ENCODE data around the gene AIFM3. TPM values are rescaled to one million over a fixed set of nuclear protein-coding genes. Genes with fewer than 3 reads are reported as not detected.

The AIFM3 gene
- total RNA-seq, 4 donors from 2014 or later = 0.15 to 3.7 (median 2.0) TPM; not detected in 1

DNA sequence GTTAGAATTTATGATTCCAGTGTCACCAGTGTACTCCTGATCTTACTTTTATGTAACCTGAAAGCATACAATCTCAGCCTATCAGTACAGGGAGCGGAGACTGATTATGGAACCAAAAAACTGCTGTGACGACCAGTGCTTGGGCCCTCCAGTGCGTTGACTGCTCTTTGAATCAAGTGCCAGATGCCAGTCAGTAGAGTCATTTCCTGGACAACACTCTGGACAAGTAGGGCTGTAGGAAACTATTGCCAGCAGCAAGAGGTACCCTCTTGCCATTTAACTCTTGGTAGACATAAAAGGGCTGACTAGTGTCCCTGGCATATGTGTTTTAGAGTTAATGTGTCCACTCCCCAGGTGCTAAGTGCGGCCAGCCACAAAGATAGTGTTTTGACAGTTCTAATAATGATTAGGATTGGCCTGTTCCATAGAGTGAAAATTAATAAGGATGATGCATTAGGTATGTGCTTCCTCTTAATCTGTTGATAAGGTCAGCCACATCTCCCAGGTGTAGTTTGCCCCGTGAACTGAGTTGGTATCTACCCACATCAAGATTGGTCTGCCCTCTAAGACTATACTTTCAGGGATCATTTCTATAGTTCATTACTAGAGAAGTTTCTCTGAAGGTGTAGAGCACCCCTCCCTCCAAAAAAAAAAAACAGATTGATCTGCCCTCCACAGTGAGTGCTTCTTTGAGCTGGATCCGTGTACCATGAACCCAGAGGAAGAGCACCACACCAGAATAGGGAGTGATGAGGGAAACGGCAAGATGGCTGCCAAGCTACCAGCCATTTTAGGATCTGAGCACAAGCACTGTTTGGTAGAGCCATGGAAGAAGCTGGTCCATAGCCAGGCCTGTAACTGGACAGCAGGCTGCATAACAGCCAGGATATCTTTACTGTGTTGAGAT is 20.7 kb upstream of the AIFM3 start:
- WGBS, 2 donors = 83 to 88% methylated on average over 7 of the region's 7 CpGs
- no peak overlapping the region for H3K4me3 ChIP-seq (ENCODE audit: low read depth, poor library complexity, severe bottlenecking)
- TF ChIP-seq POLR2A (IDR thresholded peaks at IDR 0.05) = no peak
- TF ChIP-seq, protein P1, sequence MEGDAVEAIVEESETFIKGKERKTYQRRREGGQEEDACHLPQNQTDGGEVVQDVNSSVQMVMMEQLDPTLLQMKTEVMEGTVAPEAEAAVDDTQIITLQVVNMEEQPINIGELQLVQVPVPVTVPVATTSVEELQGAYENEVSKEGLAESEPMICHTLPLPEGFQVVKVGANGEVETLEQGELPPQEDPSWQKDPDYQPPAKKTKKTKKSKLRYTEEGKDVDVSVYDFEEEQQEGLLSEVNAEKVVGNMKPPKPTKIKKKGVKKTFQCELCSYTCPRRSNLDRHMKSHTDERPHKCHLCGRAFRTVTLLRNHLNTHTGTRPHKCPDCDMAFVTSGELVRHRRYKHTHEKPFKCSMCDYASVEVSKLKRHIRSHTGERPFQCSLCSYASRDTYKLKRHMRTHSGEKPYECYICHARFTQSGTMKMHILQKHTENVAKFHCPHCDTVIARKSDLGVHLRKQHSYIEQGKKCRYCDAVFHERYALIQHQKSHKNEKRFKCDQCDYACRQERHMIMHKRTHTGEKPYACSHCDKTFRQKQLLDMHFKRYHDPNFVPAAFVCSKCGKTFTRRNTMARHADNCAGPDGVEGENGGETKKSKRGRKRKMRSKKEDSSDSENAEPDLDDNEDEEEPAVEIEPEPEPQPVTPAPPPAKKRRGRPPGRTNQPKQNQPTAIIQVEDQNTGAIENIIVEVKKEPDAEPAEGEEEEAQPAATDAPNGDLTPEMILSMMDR (IDR thresholded peaks at IDR 0.05) = no peak
- DNase-seq (ENCODE audit: low spot score in 2 of 2) = no peak
- intact Hi-C loops (cut with DNase I; ENCODE audit: low total_unique reads) = no loop called here

DNA sequence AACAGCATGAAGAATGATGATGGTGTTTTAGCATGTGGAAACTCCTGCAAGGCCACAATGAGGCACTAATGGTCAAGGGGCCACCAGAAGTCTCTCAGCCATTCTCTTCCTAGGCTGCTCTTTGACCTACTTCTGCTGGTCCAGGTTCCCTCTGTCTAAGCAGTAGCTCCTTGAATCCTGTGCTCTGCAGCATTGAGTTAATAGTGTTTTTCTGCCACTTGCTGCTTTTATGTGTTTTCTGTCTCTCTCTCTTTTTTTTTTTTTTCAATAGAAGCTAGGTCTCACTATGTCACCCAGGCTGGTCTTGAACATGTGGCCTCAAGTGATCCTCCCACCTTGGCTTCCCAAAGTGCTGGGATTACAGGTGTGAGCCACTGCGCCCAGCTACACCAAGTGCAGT is 20.1 kb upstream of the AIFM3 start:
- no peak overlapping the region for H3K4me3 ChIP-seq (ENCODE audit: low read depth, poor library complexity, severe bottlenecking)
- WGBS, 2 donors = 100% methylated on average over 1 of the region's 1 CpG
- no peak for DNase-seq (ENCODE audit: low spot score in 2 of 2)
- TF ChIP-seq, protein P1 (IDR thresholded peaks at IDR 0.05) = no peak
- TF ChIP-seq POLR2A (IDR thresholded peaks at IDR 0.05) = no peak
- intact Hi-C loops (cut with DNase I; ENCODE audit: low total_unique reads) = no loop called here

DNA sequence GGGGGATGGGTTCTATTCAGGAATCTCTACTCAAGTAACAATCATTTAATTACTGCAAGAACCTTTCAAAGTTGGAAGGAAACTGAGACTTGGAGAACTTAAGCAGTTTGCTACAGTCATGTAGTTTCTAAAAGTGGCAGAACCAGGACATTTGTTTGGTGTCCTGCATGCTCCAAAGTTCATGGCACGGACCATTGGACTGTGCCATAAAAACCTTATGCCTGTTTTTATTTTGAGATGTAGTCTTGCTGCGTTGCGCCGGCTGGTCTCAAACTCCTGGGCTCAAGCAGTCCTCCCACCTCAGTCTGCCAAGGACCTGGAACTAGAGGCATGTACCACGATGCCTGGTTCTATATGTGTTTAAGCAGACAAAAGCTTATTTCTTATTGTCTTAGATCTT is 18.6 kb upstream of the AIFM3 start:
- DNase-seq (ENCODE audit: low spot score in 2 of 2) = no peak
- WGBS, 2 donors = 83 to 90% methylated on average over 5 of the region's 5 CpGs
- TF ChIP-seq POLR2A (IDR thresholded peaks at IDR 0.05) = no peak
- TF ChIP-seq, protein P1 (IDR thresholded peaks at IDR 0.05) = no peak
- no peak overlapping the region for H3K4me3 ChIP-seq (ENCODE audit: low read depth, poor library complexity, severe bottlenecking)
- intact Hi-C loops (cut with DNase I; ENCODE audit: low total_unique reads) = no loop called here

DNA sequence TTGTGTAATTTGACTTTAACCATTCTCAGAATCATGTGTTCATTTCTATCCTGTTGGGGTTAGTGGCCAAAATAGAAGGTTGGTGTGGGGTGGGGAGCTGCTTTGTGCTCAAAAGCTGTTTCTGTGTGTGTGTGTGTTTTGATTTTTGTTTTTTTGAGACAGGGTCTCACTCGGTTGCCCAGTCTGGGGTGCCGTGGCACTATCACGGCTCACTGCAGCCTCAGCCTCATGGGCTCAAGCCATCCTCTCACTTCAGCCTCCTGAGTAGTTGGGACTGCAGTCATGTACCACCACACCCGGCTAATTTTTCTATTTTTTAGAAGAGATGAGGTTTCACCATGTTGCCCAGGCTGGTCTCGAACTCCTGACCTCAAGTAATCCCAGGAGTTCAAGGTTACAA is 18.1 kb upstream of the AIFM3 start:
- TF ChIP-seq POLR2A (IDR thresholded peaks at IDR 0.05) = no peak
- TF ChIP-seq, protein P1 (IDR thresholded peaks at IDR 0.05) = no peak
- no peak for DNase-seq (ENCODE audit: low spot score in 2 of 2)
- intact Hi-C loops (cut with DNase I; ENCODE audit: low total_unique reads) = no loop called here
- 78 to 90% methylated on average over 5 of the region's 5 CpGs for WGBS, 2 donors
- H3K4me3 ChIP-seq (ENCODE audit: low read depth, poor library complexity, severe bottlenecking) = no peak overlapping the region

DNA sequence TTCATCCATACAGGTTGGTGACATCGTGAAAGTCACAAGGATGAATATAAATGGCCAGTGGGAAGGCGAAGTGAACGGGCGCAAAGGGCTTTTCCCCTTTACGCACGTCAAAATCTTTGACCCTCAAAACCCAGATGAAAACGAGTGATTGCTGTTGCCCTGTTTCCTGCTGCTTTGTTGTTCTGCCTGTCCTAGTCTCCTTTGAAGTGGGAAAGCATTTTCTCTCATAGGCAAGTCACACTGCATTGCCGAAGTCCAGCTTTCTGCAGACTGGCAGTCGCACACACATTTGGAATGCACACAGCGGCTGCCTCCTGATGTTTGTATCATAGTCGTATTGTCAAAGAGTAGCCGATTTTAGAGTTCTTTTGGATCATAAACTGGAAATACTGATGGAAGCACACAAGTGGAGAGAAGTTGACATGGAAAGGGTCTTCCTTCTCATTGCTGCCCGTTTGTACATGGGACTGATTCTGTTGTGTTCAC is 17.3 kb upstream of the AIFM3 start:
- TF ChIP-seq POLR2A (IDR thresholded peaks at IDR 0.05) = no peak
- TF ChIP-seq, protein P1 (IDR thresholded peaks at IDR 0.05) = no peak
- no peak overlapping the region for H3K4me3 ChIP-seq (ENCODE audit: low read depth, poor library complexity, severe bottlenecking)
- intact Hi-C loops (cut with DNase I; ENCODE audit: low total_unique reads) = no loop called here
- DNase-seq (ENCODE audit: low spot score in 2 of 2) = no peak
- 83 to 84% methylated on average over 13 of the region's 13 CpGs for WGBS, 2 donors

Measured in lower leg skin (tissue), 4 donors.